Uterus (tissue), 4 donors: ENCODE results near the gene SUSD3. TPM values are rescaled to one million over a fixed set of nuclear protein-coding genes. Genes with fewer than 3 reads are reported as not detected.

Experiments
- DNase-seq, 2 donors: peaks; one replicate each; pipeline ENCODE4 v3.0.0-alpha.2; 2019 to 2020
- H3K27ac ChIP-seq, 2 donors: fragments of 200-600 bp; sonication (generic); 1 replicate in 1 of 2; 2 replicates in 1 of 2; pipeline ENCODE4 v1.5.1; 2016 to 2018
- H3K27me3 ChIP-seq, 2 donors: fragments of 200-600 bp; sonication (generic); one replicate each; pipeline ENCODE4 v1.5.1; 2018 to 2019; ENCODE audit warnings: control low read depth in 1 of 2
- H3K36me3 ChIP-seq, 2 donors: fragments of 200-600 bp; sonication (generic); one replicate each; pipeline ENCODE4 v1.5.1; 2019; ENCODE audit warnings: control low read depth in 1 of 2
- H3K4me1 ChIP-seq, 2 donors: fragments of 200-600 bp; sonication (generic); one replicate each; pipeline ENCODE4 v1.5.1; 2018 to 2019; ENCODE audit warnings: control low read depth in 1 of 2
- H3K4me3 ChIP-seq, 2 donors: fragments of 200-600 bp; sonication (generic); 1 replicate in 1 of 2; 2 replicates in 1 of 2; pipeline ENCODE4 v1.5.1; 2018 to 2019; ENCODE audit warnings: mild to moderate bottlenecking in 1 of 2
- H3K9me3 ChIP-seq, 2 donors: fragments of 200-600 bp; sonication (generic); one replicate each; pipeline ENCODE4 v1.5.1; 2019; ENCODE audit warnings: control low read depth in 1 of 2
- CTCF ChIP-seq, 4 experiments: fragments of 200-600 bp in 2 of 4; fragments of 450-650 bp in 2 of 4; sonication (generic) in 2 of 4; IDR thresholded peaks; one replicate each; pipeline ENCODE4 v1.5.1; 2016 to 2019; ENCODE audit warnings: antibody characterized with exemption in 4 of 4, mild to moderate bottlenecking in 2 of 4, moderate library complexity in 1 of 4
- POLR2A ChIP-seq, 2 donors: fragments of 450-650 bp; IDR thresholded peaks; one replicate each; pipeline ENCODE4 v1.6.1; 2016; ENCODE audit warnings: antibody characterized with exemption in 2 of 2, mild to moderate bottlenecking in 1 of 2, moderate library complexity in 1 of 2
- intact Hi-C: fragments of 100-400 bp; cut with DNase I; formaldehyde crosslinking; loops from one replicate; pipeline ENCODE4 v1.15.1; 2023; ENCODE audit warnings: low total_unique reads
- total RNA-seq, 4 donors: library from RNA; depleted of rRNA in 3 of 4; stranded (reverse); fragments of >200 nt in 3 of 4; gene quantifications; one replicate each; pipeline versions ENCODE4 v1.1.0 to v1.2.4, GENCODE V29; 2014 to 2023
- donor health status: DM: yes; HTN: yes; CAD: no.

SUSD3 gene
- total RNA-seq, 4 donors from 2014 or later, result 9.3 to 52.7 (median 14.7) TPM

GRCh38 chr9:93129691-93130500, 71.4 kb downstream of the SUSD3 start:
- Histone ChIP-seq H3K4me1 (peaks cover 3 to 24% of the 10 kb centered on the region in 2 donors), H3K27ac (peak overlapping the region; percentile 35 to 98), H3K36me3 (no peaks in the 10 kb centered on the region), H3K27me3 (no peaks in the 10 kb centered on the region), H3K4me3 (no peak overlapping the region), H3K9me3 (no peaks in the 10 kb centered on the region)
- DNase-seq, result peak in 1 of 2 donors; percentile 40
- TF ChIP-seq POLR2A (IDR thresholded peaks at IDR 0.05), result no peak
- TF ChIP-seq CTCF (IDR thresholded peaks at IDR 0.05), result no peak
- intact Hi-C loops, result no loop called here

- DNase-seq, result peak in 1 of 2 donors; percentile 36
- intact Hi-C loops, result no loop called here
- Histone ChIP-seq H3K4me1 (peaks cover 3 to 30% of the 10 kb centered on the region in 2 donors), H3K27ac (peak overlapping the region; percentile 94 to 98), H3K4me3 (no peak overlapping the region), H3K36me3 (no peaks in the 10 kb centered on the region), H3K27me3 (no peaks in the 10 kb centered on the region), H3K9me3 (no peaks in the 10 kb centered on the region)
- TF ChIP-seq CTCF (IDR thresholded peaks at IDR 0.05), result peak in 1 of 4 experiments; percentile 8
- no peak for TF ChIP-seq POLR2A (IDR thresholded peaks at IDR 0.05)
Measured at GRCh38 chr9:93130861-93131481, 72.5 kb downstream of the SUSD3 start.

- H3K36me3 ChIP-seq, result no peaks in the 10 kb centered on the region
- peak overlapping the region in 1 of 2 donors; percentile 66 for H3K4me3 ChIP-seq
- intact Hi-C loops, result no loop called here
- no peaks in the 10 kb centered on the region for H3K9me3 ChIP-seq
- H3K27me3 ChIP-seq, result no peaks in the 10 kb centered on the region
- peak overlapping the region; percentile 94 to 98 for H3K27ac ChIP-seq
- peak in 1 of 2 donors; percentile 15 for DNase-seq
- TF ChIP-seq CTCF (IDR thresholded peaks at IDR 0.05) (no peak), POLR2A (IDR thresholded peaks at IDR 0.05) (no peak)
- H3K4me1 ChIP-seq, result peaks cover 3 to 26% of the 10 kb centered on the region in 2 donors
Measured at GRCh38 chr9:93131599-93132286, 73.2 kb downstream of the SUSD3 start.

- TF ChIP-seq CTCF (IDR thresholded peaks at IDR 0.05), result no peak
- peak in 1 of 2 donors; percentile 30 for TF ChIP-seq POLR2A (IDR thresholded peaks at IDR 0.05)
- Histone ChIP-seq H3K36me3 (no peaks in the 10 kb centered on the region), H3K4me3 (peak overlapping the region; percentile 66 to 75), H3K27ac (peak overlapping the region; percentile 94 to 98), H3K27me3 (no peaks in the 10 kb centered on the region), H3K4me1 (peaks cover 3 to 20% of the 10 kb centered on the region in 2 donors), H3K9me3 (no peaks in the 10 kb centered on the region)
- intact Hi-C loops, result no loop called here
- DNase-seq, result peak; percentile 47 to 81
Measured at GRCh38 chr9:93132287-93132927, 73.9 kb downstream of the SUSD3 start.
